Measurements from ENCODE around the gene MACROH2A2. TPM values are rescaled to one million over a fixed set of nuclear protein-coding genes. Genes with fewer than 3 reads are reported as not detected.
"Not testable (repeated sequence)": the region's sequence is repeated elsewhere in the genome, so short reads cannot be mapped to it uniquely, and the experiment has no call there.

The MACROH2A2 gene
- total RNA-seq, 4 donors from 2014 or later: 9.9 to 21.3 (median 15.9) TPM

GRCh38 chr10:70035531-70035930 lies 17.1 kb upstream of the MACROH2A2 start:
- Histone ChIP-seq H3K27me3 (no peaks in the 10 kb centered on the region), H3K36me3 (no peaks in the 10 kb centered on the region), H3K27ac (no peak overlapping the region), H3K4me3 (no peak overlapping the region), H3K9me3 (peaks cover 5% of the 10 kb centered on the region), H3K4me1 (no peaks in the 10 kb centered on the region)
- no peak for TF ChIP-seq POLR2A (IDR thresholded peaks at IDR 0.05)
- TF ChIP-seq EP300 (IDR thresholded peaks at IDR 0.05): no peak
- no peak for TF ChIP-seq CTCF (IDR thresholded peaks at IDR 0.05)
- TF ChIP-seq POLR2AphosphoS5 (IDR thresholded peaks at IDR 0.05): no peak
- WGBS: 50% methylated on average over 1 of the region's 1 CpG
- DNase-seq (ENCODE audit: low spot score in 2 of 2): no peak

GRCh38 chr10:70038923-70039322 lies 13.7 kb upstream of the MACROH2A2 start:
- peaks cover 5% of the 10 kb centered on the region for H3K9me3 ChIP-seq
- no peaks in the 10 kb centered on the region for H3K27me3 ChIP-seq
- DNase-seq (ENCODE audit: low spot score in 2 of 2): no peak
- TF ChIP-seq POLR2AphosphoS5 (IDR thresholded peaks at IDR 0.05): no peak
- no peak for TF ChIP-seq EP300 (IDR thresholded peaks at IDR 0.05)
- no peak for TF ChIP-seq CTCF (IDR thresholded peaks at IDR 0.05)
- TF ChIP-seq POLR2A (IDR thresholded peaks at IDR 0.05): no peak
- H3K27ac ChIP-seq: no peak overlapping the region
- no peak overlapping the region for H3K4me3 ChIP-seq
- no peaks in the 10 kb centered on the region for H3K4me1 ChIP-seq
- no peaks in the 10 kb centered on the region for H3K36me3 ChIP-seq

- Histone ChIP-seq H3K27ac (no peak overlapping the region), H3K9me3 (peaks cover 5% of the 10 kb centered on the region), H3K4me3 (no peak overlapping the region), H3K4me1 (no peaks in the 10 kb centered on the region), H3K27me3 (no peaks in the 10 kb centered on the region), H3K36me3 (no peaks in the 10 kb centered on the region)
- TF ChIP-seq EP300 (IDR thresholded peaks at IDR 0.05) (no peak), POLR2AphosphoS5 (IDR thresholded peaks at IDR 0.05) (no peak), CTCF (IDR thresholded peaks at IDR 0.05) (no peak), POLR2A (IDR thresholded peaks at IDR 0.05) (no peak)
- 94% methylated on average over 2 of the region's 2 CpGs for WGBS
- DNase-seq (ENCODE audit: low spot score in 2 of 2): no peak
Observed at GRCh38 chr10:70041016-70041415, 11.6 kb upstream of the MACROH2A2 start.

GRCh38 chr10:70041739-70042138 lies 10.9 kb upstream of the MACROH2A2 start:
- WGBS: 62% methylated on average over 8 of the region's 8 CpGs
- not testable (repeated sequence) for H3K4me1 ChIP-seq; H3K27ac ChIP-seq; H3K36me3 ChIP-seq; H3K9me3 ChIP-seq; H3K27me3 ChIP-seq; H3K4me3 ChIP-seq; DNase-seq (ENCODE audit: low spot score in 2 of 2)

- H3K4me3 ChIP-seq; H3K9me3 ChIP-seq; H3K27me3 ChIP-seq; H3K36me3 ChIP-seq; DNase-seq (ENCODE audit: low spot score in 2 of 2); H3K4me1 ChIP-seq; H3K27ac ChIP-seq: not testable (repeated sequence)
- WGBS: 94% methylated on average over 4 of the region's 4 CpGs
Observed at GRCh38 chr10:70047066-70047465, 5.6 kb upstream of the MACROH2A2 start.

DNA sequence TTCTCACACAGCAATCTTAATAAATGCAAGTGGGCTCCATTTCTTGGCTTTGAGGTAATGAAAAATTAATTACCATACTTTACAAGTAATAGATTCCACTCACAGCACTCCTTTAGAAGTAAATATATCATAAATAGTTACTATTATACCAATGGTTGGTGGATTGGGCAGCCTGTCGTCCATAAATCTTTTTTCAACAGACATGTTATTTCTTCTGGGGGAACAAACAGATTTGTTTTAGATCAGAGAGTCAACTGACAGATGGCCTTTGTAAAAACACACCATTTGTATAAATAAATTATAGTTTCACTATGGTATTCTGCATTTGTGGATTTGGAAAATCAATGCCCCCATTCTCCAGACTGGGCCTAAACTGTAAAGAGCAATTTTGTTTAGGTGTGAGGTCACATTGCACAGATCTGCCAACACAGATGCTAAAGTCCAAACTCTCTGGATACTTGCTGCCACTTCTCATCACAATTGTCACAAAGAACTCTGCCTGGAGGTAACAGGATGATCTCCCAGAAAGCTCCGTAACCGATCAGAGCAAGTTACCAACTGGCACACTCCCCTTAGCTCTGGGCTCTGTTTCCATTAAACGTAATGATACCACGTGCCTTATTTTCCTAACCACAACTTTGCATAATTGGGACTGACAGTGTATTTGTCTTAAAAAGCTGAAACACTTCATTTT lies 4.5 kb upstream of the MACROH2A2 start:
- TF ChIP-seq POLR2A (IDR thresholded peaks at IDR 0.05) (no peak), POLR2AphosphoS5 (IDR thresholded peaks at IDR 0.05) (no peak), CTCF (IDR thresholded peaks at IDR 0.05) (no peak), EP300 (IDR thresholded peaks at IDR 0.05) (no peak)
- 61% methylated on average over 5 of the region's 5 CpGs for WGBS
- Histone ChIP-seq H3K36me3 (no peaks in the 10 kb centered on the region), H3K4me3 (no peak overlapping the region), H3K27ac (no peak overlapping the region), H3K4me1 (peaks cover 11% of the 10 kb centered on the region), H3K9me3 (no peaks in the 10 kb centered on the region), H3K27me3 (peaks cover 20% of the 10 kb centered on the region)
- no peak for DNase-seq (ENCODE audit: low spot score in 2 of 2)
